ENCODE measurements around the gene CLN5.
"Not testable (repeated sequence)": the region's sequence is repeated elsewhere in the genome, so short reads cannot be mapped to it uniquely, and the experiment has no call there.

The CLN5 gene

DNA sequence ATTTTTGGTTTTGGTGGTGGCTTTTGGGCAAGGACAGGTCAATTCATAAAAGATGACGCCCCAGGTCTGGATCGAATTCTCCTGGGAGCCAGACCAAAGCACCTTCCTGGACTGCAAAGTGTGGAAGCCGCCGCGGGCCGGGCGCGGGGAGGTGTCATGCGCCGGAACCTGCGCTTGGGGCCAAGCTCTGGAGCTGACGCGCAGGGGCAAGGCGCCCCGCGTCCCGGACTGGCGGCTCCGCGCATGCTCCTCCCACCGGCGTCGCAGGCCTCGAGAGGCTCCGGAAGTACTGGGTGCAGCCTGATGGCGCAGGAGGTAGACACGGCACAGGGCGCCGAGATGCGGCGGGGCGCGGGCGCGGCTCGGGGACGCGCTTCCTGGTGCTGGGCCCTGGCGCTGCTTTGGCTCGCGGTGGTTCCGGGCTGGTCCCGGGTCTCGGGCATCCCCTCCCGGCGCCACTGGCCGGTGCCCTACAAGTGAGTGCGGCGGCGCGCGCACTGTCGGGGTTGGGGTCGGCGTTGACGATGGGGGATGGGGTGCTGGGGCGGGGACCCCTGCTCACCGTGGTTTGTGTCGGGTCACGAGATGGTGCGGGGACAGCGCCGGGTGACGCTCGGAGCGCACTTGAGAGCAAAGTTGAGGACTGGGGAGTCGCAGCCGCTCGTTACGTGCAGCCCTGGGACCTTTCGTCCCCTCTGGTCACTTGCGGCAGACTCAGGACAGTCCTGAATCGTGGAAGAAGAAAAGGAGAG, at the start of gene CLN5:
TSS of gene CLN5 (plus strand) at position 286 of the 752 bp plus-strand sequence. CDS start at position 304, 18 bp downstream.
- DNase-seq (ENCODE audit: low read depth): peak; percentile 93

DNA sequence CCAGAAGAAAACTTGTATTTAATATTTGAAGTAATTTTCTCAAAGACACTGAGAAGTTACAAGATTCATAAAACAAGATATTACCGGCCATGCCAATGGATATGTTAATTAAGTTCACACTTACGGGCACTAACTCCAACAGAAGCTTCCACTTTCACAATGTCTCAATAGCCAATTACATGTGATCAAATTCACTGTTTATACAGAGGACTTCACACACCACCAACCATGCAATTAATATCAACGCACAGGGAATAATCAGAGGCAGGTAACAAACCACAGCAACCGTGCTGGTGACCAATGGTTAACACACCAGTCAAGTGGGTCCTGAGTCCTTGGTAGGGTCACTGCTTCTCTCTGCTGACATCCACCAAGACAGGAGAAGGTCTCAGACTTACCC, 49.5 kb upstream of the CLN5 start:
- no peak for DNase-seq (ENCODE audit: low read depth)

DNA sequence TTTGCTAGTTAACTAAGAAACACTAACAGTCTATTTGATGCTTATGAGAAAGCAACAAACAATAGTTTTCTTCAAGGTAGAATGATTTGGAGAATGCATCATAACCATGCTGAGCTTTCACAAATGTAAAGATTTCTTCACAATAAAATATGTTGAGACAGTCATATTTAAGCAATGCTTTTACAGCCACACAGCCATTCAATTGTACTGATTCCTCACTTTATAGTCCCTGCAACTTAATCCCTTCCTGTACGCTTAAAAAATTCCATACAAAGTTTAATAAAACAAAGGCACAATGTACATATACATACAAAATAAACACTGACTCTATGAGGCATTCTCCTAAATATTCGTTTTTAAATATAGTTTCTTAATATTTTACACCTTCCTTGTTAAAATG, 48.2 kb upstream of the CLN5 start:
- DNase-seq (ENCODE audit: low read depth): no peak

DNA sequence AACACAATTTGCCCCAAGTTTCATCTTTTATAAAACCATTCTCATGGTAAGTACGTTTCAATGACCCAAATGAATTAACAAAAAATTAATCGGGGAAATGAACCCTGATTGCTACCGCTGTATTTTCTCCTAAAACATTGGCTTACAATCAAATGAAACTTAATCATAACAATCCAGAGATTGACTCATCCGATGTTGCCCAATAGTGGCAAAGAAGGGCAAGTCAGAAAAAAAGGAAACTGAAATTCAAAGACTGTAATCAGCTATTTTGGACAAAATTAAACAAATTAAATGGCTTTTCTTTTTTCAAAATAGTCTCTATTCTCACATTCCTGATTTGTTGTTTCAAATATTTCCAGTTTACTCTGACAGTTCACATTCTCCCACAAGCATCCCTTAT, 47.4 kb upstream of the CLN5 start:
- DNase-seq (ENCODE audit: low read depth): no peak

DNA sequence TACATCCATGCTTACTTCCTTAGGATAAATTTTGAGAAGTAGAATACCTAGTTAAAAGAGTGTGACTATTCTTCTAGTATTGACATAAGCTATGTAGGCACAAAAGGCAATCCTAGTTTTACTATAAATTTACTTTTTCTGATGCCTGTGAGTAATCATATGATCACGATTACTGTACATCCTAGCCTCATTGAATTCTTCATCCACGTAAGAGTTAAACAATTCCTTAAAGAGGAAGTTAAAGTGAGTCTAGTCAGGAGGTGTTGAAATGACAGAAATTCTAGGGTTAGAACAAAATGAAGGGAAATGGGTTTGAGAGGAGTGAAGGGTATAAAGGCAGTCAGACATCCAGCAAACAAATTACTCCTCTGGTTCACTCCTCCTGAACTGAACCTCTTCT, 43.7 kb upstream of the CLN5 start, which contains the start of gene ACOD1:
TSS of gene ACOD1 (plus strand) at position 363 of the 400 bp plus-strand sequence. CDS start 48 bp downstream, outside the sequence.
- no peak for DNase-seq (ENCODE audit: low read depth)

DNA sequence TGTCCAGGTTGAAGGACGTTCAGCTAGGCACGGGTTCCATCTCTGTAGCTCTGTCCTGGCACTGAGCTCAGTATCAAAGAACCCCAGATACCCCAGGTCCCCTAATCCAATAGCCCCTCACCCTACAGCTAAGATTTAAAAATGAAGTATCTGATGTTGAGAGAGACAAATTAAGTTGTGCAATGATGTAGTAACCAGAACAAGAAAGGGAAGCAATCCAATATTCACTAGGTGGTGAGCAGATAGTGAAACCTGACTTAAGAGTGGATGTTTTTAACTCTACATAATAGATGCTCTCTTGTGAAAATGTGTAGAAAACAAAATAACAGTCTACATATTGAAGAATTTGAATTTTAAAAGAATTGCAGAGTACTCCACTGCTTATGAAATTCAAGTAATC, 41.8 kb upstream of the CLN5 start:
- no peak for DNase-seq (ENCODE audit: low read depth)

DNA sequence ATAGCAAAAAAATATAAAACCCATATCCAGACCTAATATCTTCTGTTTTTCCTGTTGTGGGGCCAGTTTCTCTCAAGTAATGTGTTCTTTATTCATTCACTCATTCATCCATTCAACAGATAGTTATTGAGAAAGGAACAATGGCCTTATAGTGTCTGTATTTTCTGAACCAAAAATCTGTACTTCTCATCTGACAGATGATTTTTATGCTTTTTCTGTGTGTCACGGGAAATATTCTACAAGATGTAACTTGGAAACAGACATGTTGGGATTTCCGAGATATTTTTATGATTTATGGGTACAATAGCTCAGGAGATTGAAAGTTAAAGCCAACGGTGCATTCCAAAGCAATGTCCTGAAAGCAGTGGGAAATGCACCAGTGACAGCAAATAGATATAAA, 37.9 kb upstream of the CLN5 start:
- no peak for DNase-seq (ENCODE audit: low read depth)

DNA sequence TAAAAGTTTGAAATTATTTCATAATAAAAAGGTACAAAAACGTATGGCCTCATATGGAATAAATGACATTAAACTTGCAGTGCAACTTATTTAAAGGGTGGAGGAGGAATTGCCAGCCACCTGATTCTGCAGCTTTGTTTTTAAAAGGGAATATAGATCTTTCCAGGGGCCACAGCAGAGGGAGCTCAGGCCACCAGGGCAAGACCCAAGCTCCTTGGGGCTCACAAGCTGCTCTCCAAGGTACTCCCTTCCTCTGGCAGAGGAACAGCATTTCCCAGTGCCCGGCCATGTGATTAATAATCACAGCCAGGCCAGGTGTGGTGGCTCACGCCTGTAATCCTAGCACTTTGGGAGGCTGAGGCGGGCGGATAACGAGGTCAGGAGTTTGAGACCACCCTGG, 37.3 kb upstream of the CLN5 start:
- DNase-seq (ENCODE audit: low read depth): no peak

DNA sequence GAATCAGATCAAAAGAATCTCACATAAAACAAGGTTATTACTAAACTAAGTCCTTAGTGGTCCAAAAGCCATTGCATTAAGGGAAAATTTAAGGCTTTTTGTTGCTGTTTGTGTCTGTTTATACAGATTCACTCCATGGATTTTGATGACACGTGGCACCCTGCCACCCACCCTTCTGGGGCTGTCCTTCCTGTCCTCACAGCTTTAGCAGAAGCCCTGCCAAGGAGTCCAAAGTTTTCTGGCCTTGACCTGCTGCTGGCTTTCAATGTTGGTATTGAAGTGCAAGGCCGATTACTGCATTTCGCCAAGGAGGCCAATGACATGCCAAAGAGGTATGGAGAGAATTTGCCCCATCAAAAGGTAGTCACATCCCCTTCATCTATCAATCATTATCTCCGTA, 36.7 kb upstream of the CLN5 start:
- DNase-seq (ENCODE audit: low read depth): no peak

DNA sequence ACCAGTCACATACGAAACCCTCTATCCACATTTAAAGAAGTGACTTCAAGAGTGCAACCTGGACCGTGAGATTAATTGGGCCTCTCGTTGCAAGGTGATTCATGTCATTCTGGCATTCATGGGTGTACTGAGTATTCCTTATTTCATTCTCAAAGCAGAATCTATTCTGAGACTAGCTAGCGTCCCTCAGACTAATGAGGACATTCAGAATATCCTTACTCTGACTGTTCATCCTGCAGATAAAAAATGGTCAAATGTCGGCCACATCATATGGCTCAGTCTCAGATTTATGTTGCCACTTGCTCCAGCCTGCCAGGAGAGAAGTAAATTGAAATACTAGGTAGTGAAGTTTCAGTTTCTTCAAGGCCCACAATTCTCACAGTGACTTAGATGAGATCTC, 36.2 kb upstream of the CLN5 start:
- no peak for DNase-seq (ENCODE audit: low read depth)

DNA sequence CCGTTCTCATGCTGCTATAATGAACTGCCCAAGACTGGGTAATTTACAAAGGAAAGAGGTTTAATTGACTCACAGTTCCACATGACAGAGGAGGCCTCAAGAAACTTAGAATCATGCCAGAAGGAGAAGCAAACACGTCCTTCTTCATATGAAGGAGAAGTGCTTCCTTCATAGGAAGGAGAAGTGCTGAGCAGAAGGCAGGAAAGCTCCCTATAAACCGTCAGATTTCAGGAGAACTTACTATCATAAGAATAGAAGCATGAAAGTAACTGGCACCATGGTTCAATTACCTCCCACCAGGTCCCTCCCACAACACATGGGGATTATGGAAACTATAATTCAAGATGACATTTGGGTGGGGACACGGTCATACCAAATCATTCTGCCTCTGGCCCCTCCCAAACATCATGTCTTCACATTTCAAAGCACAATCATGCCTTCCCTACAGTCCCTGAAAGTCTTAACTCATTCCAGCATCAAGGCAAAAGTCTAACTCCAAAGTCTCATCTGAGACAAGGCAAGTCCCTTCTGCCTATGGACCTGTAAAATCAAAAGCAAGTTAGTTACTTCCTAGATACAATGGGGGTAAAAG, 32.9 kb upstream of the CLN5 start:
- no peak for DNase-seq (ENCODE audit: low read depth)

DNA sequence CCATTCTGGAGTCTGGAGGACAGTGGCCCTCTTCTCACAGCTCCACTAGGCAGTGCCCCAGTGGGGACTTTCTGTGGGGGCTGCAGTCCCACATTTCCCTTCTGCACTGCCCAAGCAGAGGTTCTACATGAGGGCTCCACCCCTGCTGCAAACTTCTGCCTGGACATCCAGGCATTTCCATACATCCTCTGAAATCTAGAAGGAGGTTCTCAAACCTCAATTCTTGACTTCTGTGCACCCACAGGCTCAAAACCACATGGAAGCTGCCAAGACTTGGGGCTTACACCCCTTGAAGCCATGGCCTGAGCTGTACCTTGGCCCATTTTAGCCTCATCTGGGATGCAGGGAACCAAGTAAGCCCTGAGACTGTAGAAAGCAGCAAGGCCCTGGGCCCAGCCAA, 32.1 kb upstream of the CLN5 start:
- not testable (repeated sequence) for DNase-seq (ENCODE audit: low read depth)

DNA sequence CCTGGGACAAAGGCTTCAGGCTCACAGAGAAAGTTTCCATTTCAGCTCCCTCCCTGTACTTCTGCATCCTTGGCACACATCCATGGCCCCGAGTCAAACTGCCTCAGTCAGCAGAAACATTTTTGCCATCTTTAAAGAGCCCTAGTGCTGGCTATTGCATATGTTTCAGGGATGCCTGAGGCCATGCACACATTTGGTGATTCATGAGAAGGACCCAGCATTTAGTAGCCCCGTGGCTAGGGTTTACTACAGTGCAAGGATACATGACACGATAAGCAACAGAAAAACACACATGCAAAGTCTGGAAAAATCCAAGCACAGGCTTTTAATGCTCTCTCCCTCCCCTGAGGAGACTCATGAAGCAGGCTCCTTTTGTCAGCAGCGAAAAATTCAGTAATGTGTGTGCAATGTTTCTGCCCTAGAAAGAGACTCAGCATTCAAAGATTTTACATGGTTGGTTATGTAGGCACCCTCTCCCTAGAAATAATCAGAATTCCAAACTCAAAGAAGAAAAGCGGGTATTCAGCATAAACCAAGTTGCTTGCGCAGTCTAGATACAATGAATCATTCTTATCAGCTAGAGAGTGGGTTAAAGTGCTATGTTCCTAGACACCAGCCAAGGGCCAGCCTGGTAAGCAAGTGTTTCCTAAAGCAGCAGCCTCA, 26.0 kb upstream of the CLN5 start:
- no peak for DNase-seq (ENCODE audit: low read depth)

DNA sequence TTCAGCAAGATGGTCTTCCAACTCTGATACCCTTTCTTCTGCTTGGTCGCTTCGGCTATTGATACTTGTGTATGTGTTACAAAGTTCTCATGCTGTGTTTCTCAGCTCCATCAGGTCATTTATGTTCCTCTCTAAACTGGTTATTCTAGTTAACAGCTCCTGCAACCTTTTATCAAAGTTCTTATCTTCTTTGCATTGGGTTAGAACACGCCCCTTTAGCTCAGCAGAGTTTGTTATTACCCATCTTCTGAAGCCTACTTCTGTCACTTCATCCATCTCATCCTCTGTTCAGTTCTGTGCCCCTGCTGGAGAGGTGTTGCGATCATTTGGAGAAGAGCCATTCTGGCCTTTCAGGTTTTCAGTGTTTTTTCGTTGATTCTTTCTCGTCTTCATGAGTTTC, 24.9 kb upstream of the CLN5 start:
- no peak for DNase-seq (ENCODE audit: low read depth)

DNA sequence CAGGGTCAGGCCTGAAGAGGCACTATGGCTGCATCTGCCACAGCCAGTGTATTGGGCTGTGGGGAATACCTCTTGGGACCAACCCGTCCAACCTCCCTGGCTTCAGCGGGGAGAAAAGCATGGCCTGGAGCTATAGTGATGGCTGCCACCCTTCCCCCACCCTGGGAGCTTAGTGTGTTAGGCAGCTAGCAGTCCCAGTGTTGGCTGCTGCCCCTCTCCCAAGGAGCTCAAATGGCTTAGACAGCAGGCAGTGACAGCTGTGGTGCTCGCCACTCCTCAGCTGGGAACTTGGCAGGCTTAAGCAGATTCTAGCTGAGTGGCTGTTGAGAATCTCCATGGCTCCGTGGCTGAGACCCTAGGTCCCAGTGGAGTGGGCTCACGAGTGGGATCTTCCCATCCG, 23.8 kb upstream of the CLN5 start:
- no peak for DNase-seq (ENCODE audit: low read depth)

DNA sequence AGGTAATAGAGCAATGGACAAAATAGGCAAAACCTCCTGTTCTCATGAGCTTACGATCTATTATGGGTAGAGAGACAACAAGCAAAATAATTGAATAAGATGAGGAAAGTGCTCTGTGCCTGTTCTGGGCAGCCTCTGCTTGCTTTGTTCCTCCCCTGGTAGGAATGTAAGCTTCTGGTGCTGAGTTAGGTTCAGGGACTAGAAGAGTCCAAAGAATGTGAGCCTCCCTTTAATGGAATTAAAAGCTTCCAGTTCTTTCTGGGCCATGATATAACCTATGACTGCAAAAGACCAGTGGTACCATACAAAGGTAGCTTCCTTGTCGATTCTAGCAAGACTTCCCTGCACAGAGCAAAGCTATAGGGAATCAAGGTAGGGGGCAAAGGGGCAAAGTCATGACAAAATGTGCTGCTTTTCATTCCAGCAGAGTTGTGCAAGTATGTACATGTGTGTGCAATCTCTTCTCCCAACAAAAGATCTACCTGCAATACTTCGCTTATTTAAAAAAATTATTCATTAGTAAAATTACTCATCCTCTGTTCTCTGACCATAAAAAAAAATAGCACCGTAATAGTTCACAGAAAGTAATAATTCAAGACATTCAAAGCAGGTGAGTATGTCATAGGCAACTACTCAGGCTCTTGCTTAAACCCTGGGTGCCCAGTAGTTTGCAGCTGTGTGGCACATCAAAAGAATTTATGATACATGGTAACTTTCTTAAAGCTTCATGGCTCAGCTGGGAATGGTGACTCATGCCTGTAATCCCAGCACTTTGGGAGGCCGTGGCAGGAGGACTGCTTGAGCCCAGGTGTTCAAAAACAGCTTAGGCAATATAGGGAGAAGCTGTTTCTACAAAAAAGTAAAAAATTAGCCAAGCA, 22.2 kb upstream of the CLN5 start:
- no peak for DNase-seq (ENCODE audit: low read depth)

DNA sequence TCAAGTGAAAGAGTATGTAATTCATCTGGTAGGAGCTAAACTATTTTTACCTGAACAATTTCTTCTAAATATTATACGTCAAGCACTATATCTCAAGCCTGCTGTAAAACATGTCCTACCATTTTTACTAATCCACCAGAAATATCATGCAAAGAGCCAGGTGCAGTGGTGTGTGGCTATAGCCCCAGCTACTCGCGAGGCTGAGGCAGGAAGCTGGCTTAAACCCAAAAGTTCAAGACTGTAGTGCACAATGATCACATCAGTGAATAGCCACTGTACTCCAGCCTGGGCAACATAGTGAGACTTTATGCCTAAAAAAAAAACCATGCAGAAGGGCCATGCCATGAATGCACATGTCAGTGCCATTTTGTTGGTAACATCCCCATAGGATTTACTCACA, 20.7 kb upstream of the CLN5 start:
- DNase-seq (ENCODE audit: low read depth): no peak

DNA sequence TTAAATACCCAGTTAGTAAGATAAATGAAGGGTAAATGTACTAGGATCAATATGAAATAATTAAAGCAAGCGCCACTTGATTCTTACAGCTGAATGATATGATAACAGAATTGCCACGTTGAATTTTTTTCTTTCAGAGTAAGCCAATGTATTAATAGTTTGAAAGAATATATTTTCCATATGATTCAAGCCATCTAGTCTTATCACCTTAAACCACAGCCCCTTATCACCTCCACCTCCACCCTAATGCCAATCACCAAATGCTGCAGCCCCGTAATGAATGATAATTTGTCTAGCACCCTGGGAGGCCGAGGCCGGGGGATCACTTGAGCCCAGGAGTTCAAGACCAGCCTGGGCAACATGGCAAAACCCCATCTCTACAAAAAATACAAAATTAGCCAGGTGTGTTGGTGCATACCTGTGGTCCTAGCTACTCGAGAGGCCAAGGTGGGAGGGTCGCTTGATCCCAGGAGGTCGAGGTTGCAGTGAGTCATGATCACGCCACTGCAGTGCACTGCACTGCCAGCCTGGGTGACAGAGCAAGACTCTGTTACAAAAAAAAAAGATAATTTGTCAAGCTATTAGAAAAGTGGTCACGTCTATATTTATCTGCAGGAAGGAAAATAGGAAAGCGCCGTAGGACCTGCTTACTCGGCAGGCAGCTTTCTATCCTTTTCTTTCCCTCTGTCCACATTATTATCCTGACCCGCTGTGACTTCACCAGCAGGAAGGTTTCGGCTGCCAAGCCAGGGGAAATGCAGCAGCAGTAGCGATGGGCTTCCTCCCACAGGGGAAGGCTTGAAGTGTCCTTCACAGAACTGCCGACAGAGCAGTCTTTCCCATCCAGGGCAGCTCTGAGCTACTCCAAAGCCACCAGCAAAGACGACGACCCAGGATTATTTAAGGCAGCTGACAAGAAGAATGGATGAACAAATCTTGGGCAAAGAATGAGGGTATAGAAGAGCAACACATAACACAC, 19.7 kb upstream of the CLN5 start:
- no peak for DNase-seq (ENCODE audit: low read depth)

DNA sequence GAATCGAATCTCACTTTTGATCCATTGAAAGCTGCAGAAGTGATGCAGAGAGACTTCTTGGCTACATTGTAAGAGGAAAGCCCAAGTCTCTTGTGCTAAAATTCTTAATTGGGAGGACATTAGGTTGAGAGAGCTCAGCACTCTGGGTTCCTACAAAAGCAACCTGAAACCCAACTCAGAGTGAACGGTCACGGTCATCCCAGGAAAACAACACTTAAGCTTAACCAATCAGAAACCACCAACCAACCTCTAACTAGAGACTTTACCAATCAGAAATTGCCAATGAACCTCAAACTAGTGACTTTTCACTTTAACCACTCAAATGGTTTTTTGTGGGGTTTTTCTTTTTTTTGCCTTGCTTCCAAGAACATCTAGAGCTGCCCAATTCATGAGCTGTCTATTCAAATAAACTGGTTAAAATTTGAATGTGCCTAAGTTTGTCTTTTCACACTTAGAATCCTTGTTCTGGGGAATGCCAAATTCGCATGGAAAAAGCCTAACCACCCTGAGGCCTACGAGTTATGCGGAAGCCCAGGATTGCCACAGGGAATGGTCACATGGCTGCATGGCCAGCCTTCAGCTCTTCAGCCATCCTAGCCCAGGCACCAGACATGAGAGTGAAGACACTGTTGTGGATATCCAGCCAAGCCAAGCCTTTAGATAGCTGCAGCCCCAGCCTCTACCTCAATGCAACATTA, 17.8 kb upstream of the CLN5 start:
- DNase-seq (ENCODE audit: low read depth): no peak

DNA sequence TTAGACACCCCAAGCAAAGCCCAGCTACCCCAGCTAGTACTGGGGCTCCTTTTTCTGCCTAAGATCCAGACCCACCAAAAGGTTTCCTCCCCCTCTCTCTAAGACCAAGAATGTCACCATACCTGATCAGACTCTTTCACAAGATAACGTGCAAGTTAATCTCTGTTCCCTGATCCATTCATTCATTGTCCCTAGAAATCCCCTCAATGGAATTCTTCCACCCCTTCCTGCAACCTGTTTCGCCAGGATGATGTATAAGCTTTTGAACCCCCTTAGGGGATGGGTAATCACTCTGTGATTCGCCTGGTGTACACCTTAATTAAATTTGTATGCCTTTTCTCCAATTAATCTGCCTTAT, 17.3 kb upstream of the CLN5 start:
- DNase-seq (ENCODE audit: low read depth): no peak

DNA sequence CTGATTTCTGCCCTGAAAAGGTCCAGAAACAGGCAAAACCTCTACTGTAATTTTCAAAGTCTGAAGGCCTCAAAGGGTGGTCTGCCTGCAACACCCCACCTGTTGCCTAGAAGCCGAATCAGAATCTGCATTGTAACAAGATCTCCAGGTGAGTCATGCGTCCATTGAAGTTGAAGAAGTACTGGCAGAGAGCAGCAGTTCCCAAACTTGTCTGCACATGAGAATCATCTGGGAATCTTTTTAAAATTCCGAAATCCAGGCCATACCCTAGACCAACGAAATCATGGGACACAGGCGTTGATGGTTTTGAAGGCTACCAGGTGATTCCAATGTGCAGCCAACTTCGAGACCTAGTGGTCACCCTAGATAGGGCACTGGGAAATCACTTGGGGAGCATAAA, 16.0 kb upstream of the CLN5 start:
- DNase-seq (ENCODE audit: low read depth): no peak

All from T-helper 22 cell (primary cell).